HG02870 (cell line): Measurements from ENCODE around the gene PCYT2.
A peak's percentile ranks its signal among the peaks of the same experiment; 100 is the strongest.

Experiments
- ATAC-seq: cut with Tn5 transposase; IDR thresholded peaks from one replicate; pipeline ENCODE4 v1.9.1; 2021; ENCODE audit warnings: mild to moderate bottlenecking, moderate library complexity; ENCODE audit not compliant: unreplicated experiment

The PCYT2 gene

DNA sequence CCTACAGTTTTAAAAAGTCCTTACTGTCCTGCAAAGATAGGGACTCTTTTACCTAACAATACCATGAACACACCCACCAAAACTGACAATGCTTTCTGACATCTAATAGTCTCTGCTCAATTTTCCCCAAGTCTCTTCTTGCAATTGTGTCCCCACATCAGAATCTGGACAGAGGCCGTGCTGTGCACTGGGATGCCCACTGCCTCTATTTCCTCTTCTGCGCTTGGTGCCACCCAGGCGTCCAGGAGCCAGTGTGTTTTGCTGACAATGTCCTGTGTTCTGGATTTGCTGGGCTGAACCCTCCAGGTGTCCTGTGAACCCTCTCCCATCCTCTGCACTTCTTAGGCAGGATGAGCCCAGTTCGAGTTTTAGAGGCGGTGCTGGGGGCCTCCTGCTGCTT, 33.6 kb downstream of the PCYT2 start:
- no peak for ATAC-seq

DNA sequence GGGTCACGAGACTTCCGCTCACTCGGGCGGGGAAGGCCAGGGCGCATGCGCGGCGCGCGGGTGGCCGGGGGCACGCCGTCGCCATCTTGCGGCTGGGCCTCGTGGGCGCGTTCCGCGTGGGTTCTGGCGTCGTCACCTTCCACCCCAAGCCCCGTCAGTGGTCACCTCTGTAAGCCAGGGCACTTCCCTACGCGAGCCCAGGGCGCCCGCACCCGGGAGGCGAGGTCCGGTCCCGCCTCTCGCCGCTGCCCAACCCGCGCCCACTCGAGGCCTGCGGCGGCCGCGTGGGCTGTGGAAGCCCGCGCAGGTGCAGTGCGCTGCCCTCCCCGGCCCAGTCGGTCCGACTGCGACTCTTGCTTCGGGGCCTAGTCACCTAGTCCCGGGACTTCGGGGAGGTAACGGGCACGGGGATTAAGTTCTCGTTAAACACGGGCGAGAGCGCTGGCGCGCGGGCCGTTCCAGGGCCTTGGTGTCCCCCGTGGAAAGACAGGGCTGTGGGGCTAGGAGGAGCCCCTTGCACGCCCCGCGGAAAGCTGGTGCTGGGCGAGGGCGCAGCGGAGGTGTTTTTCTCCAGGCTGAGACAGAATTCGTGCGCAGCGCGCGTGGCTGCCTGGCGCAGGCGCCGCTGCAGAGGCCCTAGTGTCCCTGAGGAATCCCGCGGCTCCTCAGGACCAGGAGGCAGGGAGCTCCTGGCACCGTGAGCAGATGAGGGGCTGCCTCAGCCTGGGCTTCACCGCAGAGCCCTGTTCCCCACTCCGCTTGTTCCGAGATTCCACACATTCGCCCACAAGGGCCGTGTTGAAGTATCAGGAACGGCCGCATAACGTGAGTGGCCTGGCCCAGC, 39.6 kb downstream of the PCYT2 start:
- ATAC-seq: peak; percentile 43

DNA sequence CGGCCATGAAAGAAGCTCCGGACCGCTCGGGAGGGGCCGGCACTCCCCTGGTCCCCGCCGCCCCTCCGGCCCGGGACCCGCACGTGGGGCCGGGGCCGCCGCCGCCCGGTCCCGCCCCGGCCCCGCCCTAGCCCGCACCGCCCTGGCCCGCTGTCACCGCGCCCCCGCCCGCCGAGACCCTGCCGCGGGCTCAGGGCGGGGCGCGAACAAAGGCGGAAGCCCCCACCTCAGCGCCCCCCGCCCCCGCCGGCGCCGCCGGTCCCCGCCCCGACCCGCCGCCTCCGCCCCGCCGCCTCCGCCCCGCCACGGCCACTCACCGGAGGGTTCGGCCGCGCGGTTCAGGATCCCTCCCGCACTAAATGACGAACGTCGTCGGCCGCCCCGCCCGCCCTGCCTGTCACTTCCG, 40.2 kb downstream of the PCYT2 start, which contains the start of gene ARHGDIA:
Gene ARHGDIA, minus strand, starts transcription at position 357 of the 406 bp plus-strand sequence. CDS start 1,407 bp downstream, outside the sequence.
- peak; percentile 13 for ATAC-seq

DNA sequence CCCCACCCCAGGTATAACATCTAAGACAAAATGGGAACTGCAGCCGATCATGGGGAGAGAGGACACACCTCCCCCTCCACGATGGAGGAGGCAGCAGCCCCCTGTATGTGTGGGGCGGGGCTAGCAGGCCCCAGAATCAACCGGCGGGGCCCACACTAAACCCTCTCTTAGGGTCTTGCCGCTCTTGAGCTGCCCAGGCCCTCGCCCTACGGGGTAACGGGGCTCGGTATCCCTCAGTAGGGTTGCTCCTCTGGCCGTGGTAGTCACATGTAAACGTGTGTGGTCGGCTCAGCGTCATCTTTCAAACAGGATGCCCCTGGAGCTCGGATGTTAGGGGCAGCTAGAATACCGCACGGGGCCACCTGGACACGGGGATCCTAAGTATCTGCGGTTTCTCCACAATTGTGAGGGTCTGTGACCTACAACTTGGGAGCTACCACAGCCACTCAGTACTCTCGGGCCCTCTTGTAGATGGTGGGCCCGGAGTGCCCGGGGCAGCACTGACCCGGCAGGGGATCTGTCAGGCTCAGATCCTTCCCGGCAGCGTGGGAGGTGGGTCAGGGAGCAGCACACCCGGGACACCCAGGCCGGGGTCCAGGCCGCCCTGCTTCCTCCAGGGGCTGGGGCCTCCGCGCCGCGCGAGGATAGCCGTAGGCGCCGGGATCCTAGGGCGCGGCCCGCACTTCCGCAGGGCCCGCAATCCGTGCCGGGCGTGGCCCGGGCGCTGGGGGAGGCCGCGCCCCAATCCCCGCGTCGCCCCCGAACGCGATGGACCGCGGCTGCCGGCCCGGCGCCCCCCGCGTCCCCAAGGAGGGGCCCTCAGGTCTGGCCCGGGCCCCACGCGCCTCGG, 40.8 kb downstream of the PCYT2 start:
- peak; percentile 4 for ATAC-seq

DNA sequence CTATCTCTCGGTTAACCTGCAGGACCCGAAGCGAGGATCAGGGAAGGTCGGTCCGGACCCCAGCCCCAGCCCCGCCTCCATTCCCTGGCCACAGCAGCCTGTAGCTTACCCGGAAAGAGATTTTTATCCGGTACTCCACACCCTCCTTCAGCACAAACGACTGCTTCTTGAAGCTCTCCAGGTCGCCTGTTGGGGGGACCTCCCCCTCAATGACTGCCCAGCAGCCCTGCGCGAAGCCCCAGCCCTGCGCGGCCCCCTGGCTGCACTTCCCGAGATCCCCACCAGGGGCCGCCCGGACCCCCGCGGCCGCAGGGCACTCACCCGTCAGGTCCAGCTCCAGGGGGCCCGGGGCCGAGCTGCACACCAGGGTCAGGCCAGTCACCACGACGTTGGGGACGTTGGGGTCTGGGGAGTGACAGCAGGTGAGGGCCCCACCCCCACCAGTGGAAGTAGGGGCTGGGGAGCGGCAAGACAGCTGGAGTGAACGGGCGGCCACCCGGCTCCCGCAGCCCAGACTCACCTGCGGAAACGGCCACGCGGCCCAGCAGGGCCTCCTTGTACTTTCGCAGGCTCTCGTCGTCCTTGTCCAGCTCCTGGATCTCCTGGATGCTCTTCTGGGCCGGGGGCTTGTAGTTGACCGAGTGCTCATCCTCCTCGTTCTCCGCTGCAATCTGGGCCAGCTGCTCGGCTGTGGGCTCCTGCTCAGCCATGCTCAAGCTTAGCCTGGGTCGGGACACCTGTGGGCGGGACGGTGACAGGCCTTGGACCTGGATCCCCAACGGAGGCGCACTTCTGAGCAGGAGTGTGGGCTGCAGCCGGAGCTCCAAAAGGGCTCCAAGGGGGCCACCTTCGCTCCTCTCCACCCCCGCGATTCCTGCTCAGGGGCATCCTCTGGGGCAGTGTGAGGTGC, 41.7 kb downstream of the PCYT2 start:
- ATAC-seq: no peak

DNA sequence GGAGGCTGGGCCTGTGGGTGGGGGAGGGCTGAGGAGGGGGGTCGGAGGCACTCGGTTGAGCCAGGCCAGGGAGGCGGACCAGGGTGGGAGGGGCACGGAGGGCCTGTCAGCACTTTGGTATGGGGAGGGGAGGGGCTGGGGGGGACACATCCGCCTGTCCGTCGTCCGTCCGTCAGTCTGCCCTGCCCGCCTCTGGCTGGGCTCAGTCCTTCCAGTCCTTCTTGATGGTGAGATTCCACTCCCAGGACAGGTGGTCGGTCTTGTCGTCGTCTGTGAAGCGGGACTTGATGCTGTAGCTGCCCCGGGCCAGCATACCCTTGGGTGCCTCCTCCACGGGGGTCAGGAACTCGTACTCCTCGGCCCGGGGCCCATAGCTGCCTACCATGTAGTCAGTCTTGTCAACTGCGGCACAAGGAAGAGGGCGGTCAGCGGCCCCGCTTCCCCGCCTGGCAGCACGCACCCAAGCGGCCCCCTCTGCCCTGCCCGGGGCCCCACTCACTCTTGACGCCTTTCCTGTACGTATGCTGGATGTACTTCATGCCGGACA, 42.5 kb downstream of the PCYT2 start:
- no peak for ATAC-seq

DNA sequence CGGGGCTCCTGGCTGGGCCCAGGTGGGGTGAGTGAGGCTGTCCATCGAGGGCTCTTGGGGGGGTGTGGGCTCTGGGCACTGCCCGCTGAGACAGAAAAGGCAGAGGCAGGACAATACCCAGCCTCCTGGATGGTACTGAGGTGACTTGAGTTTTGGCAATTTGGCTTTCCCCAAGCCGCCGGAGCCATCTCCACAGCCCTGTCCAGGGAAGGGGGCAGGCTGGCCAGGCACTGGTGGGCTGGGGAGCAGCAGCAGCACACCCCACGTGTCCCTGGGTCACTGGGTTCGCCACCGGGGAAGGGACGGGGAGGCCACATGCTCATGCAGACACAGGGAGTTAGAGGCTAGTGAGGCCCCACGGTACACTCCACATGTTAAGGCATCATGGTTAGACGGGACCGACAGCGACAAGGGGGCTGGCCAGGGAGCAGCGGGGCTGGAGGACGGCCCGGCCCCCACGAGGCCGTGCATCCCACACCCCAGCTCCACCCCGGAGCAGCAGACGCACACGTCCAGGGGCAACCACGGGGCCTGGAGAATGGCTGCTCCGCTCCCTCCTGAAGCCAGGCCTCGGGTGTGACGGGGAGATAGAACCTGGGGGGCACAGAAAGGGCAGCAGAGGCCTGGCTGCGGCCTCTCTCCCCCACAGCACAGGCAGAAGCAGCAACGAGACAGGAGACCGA, 43.1 kb downstream of the PCYT2 start:
- ATAC-seq: no peak

DNA sequence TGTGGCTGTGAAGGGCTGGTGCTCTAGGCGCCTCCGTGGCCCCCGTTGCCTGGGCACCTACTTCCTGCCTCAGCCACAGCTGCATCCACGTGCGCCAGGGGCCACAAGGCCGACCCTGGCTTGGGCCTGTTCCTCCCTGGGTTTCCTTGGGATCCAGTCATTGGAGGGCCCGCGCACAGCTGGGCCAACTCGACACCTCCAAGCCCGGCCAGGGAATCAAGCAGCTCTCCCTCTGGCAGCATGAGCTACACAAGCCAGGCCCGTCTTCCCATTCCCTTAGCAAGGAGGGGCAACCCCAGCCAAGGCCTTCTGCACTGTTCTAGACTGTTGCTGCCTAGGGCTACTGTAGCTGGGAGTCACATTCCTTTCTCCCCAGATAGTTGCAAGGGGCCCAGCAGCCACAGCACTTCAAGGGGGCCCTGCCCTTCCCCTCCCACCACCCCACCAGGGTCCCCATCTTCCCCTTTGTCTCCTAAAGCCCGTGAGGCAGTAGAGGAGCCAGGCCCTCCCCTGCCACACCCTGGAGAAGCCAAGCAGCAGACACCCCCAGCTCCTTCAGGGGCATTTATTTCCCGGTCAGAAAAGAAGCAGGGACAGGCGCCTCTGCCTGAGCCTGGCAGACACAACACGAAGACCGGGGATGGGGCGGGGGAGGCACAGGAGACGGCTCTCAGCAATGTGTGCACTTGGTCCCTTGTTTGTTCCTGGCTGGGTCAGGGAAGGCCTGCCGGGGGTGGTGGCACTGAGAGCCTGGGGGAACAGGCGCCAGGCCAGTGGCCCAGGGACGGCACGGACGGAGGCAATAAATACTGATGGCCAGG, 43.8 kb downstream of the PCYT2 start:
- ATAC-seq: no peak

DNA sequence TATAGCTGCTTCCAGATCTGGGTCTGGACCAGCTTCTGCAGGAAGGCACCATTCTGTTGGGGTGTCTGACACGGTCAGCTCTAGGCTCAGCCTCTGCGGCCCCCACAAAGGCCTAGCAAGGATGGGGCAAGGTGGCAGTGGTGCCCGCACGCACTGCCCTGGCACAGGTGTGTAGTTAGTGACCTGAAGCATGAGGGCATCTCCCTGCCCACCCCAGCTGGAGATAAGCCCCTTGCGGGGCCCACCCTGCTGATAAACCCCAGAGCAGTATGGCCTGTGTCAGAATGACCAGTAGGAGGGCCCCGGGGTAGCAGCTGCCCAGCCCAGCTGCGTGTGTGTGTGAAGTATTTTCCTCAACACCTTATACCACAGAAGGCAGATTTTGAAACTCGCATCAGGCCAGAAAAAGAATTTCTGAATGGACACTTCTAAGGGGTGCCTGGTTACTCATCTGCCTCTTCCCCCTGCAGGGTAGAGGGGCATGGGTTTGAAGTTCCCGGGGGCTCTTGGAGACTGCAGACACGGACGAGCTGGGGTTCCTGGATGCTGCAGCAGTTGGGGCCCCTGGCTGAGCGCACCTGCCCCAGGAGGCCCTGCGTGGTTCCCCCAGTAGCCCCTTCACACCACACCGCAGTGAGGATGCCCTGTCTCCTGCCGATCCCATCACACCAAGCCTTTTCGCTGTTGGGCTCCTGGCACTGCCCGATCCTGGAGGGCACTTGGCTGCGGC, 44.6 kb downstream of the PCYT2 start:
- ATAC-seq: no peak

DNA sequence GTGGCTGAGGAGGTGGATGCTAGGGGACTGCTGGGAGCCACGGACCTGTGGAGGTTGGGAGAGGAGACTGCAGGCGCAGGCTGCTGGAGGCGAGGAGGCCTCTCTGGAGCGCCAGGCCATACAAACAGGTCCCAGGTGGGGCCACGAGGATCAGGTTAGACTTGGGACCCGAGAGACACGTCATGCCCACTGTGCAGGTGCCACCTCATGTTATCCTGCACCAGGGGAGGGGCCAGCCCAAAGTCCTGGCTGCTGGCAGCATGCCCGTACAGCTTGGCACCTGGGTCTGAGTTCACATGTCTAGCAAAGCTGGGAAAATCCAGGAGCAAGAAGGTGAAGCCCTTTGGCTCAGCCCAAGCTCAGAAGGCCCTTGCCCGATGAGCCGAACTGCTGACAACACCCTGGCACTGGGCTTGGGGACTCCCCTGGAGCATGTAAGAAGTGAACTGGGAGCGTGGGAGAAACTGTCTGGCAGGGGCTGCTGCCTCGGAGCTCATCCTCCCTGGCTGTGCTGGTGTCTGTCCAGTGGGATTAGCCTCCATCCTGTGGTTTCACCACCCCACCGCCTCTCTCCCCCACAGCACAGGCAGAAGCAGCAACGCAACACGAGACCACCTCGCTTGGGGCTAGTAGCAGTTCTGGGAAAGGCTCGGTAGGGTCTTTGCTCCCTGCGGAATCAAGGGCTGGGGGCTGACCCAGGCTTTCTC, 45.3 kb downstream of the PCYT2 start:
- ATAC-seq: no peak

DNA sequence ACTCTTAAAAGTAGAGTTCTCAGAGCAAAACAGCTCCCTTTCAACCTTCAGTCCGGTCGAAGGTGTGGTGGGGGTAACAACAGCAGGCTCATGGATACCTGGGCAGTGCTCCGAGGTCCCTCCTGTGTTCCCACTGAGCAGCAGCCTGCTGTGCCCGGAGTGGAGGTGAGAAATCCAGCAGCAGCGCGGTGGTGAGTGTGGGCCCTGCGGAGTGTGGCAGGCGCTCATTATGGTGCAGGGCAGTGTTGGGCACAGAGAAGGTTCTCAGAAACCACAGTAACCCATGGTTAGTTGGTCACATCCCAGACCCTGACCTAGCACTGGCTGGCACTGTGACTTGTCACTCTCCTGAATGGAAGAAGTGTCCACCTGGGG, 45.9 kb downstream of the PCYT2 start:
- no peak for ATAC-seq

DNA sequence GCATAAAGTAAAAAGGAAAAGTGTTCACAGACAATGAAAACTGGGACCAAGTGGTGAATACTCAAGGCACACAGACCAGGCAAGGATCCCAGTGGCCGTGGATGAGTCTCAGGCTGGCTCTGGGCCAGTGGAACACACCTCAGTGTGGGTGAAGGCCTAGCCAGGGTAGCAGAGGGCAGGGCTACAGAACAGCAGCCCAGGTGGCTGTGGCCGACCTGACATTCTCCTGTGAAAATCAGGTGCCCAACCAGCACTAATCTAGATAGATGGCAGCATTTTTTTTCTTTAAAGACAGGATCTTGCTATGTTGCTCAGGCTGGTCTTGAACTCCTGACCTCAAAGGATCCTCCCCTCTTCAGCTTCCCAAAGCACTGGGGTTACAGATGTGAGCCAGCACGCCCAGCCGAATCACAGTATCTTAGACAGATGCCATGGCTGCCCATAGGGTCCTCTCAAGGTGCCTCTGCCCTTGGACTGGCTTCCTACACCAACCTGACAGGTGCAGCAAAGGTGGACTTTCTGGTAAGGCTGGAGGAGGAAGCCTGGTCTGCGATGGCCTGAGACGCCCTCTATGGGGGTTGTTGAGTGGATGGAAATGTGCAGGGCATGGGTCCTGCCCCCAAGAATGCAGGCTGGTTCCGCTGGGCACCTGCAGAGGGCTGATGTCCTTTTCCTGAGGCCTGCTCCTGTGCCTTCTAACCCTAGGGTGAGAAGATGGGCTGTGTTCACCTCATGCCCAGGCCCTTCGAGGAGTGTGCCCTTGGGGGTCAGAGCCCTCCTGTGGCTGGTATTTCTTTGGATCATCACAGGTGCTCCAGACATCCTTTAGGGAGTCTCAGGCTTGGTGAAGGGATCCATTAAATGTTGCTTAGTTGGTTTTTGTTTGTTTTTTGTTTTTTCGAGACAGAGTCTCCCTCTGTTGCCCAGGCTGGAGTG, 47.1 kb downstream of the PCYT2 start:
- ATAC-seq: no peak

DNA sequence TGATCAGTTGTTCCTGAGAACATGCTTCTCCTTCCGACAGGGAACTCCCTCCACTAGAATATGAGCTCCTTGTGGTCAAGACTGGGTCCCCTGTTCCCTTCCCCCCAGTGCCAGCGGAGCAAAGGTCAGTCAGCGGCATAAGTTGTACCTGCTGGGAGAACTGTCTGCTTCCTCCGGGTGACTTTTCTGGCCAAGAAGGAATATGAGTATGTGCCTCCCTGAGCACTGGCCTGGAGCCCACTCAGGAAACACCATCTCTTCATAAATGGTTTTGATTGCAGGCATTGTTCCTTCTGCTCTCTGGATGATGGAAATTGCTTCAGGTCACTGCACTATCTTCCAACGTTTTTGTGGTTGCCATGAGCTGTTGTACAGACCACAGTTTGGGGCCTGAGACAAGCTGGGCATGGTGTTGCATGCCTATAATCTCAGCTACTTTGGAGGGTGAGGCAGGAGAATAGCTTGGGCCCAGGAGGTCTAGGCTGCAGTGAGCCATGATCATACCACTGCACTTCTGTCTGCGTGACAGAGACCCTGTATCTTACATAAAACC, 48.0 kb downstream of the PCYT2 start:
- ATAC-seq: no peak

DNA sequence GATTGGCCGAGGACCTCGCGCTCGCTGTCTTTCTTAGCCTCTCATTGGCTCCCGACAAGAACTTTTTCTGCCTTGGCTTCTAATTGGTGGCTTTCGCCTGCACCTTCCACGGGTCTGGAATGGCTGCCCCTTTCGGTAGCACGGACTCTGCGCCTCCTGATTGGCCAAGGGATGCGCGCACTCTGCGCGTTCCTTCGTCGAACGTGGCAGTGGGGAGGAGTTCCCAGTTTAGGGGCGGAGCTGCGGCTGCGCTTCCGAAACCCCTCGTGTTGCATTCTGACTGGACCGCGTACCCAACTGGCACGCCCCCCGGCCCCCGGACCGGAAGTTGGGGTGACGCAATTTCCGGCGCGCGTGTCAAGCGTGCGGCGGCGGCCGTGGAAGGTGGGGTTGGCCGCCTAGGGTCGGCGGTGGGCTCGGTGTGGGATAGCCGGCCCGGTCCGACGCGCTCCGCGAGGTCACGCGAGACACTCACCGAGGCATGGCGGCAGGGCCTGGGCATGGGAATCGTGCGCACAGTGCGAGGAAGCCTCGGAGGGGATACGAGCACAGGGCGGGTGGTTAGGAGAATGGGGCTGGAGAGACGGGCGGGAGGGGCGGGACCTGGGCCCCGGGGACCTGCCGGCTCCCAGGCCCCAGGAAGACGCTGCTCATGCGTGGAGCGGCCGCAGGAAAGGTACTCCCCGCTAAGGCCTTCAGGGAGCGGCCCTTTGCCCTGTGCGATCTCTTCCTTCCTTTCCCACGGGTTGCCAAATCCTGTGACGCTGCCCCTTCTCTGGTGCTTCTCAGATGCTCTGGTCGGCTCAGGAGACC, 50.2 kb downstream of the PCYT2 start:
- ATAC-seq: peak; percentile 86

DNA sequence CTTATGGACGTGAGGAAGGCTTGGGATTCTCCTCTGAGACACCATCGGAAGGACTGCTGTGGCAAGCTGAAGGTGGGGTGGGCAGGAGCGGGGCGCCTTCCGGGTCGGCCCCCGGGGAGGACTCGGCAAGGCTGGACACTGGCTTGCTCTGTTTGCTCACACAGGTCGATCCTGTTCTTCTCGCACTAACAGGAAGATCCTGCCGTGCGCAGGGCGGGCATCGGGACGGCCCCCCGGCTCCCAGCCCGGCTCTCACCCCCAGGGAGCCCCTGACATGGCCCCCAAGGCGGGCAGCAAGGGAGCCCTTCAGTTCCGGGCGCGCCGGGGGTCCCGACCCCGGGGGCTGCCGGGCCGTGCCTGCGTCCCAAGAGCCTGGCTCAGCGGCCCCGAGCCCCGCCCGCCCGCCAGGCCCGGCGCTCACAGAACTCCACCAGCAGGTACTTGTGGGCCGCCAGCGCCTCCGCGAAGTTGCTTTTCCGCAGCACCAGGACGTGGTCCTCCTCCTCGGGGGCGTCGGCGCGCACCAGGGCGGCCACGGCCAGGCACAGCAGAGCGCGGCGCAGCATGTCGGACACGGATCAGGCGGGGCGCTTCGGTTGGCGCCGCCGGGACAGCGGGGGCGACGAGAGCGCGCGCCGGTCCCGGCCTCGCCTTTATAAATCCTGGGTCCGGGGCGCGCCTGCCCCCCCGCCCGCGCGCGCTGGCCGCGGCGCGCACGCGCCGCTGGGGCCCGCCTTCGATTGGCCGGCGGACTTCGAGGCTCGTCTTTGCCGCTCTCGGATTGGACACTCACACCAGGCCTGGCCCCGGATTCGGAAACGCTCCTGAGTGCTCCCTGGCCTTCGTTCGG, 51.1 kb downstream of the PCYT2 start, which contains the start of gene P4HB:
Gene P4HB, minus strand, starts transcription at position 630 of the 850 bp plus-strand sequence. Its CDS starts 64 bp downstream, at position 566.
- no peak for ATAC-seq
